ENCODE measurements around the gene SRXN1.

- TF ChIP-seq CTCF (IDR thresholded peaks at IDR 0.05) = no peak
- no peak for TF ChIP-seq POLR2AphosphoS5 (IDR thresholded peaks at IDR 0.05)
These were observed 5.5 kb downstream of the SRXN1 start for GRCh38 chr20:647479-648019.
